Keratinocyte (primary cell): ENCODE measurements around the gene TAOK3. TPM values are rescaled to one million over a fixed set of nuclear protein-coding genes. Genes with fewer than 3 reads are reported as not detected.

ENCODE experiments used
- DNase-seq: peaks from one replicate; pipeline ENCODE4 v3.0.0-alpha.2; 2011; ENCODE audit warnings: low read depth, missing footprints, low spot score
- FAIRE-seq: peaks from 2 replicates; lab custom pipeline; 2011; peaks lifted over from hg19 to GRCh38; lab: Jason Lieb, UNC
- H2AFZ ChIP-seq: 2 replicates; pipeline ENCODE4 v1.6.0; 2012; ENCODE audit warnings: low read length, control low read depth, inconsistent platforms; ENCODE audit not compliant: control insufficient read depth
- H3K27ac ChIP-seq: 2 replicates; pipeline ENCODE4 v1.5.1; 2011; ENCODE audit warnings: low read length; ENCODE audit not compliant: control insufficient read depth, insufficient read depth
- H3K27me3 ChIP-seq: 3 replicates; pipeline ENCODE4 v1.6.0; 2011; ENCODE audit warnings: low read length; ENCODE audit not compliant: control insufficient read depth, insufficient read depth; ENCODE audit errors: extremely low read depth
- H3K36me3 ChIP-seq, 2 experiments: 2 replicates in 1 of 2; 3 replicates in 1 of 2; pipeline ENCODE4 v1.5.1; 2011; ENCODE audit warnings: low read length in 2 of 2, mild to moderate bottlenecking in 1 of 2; ENCODE audit not compliant: control insufficient read depth in 2 of 2, insufficient read depth in 2 of 2; ENCODE audit errors: extremely low read depth in 1 of 2
- H3K4me1 ChIP-seq: 3 replicates; pipeline ENCODE4 v1.5.1; 2011; ENCODE audit warnings: low read length; ENCODE audit not compliant: control insufficient read depth, insufficient read depth; ENCODE audit errors: extremely low read depth
- H3K4me2 ChIP-seq: 3 replicates; pipeline ENCODE4 v1.6.0; 2011; ENCODE audit warnings: low read depth, low read length; ENCODE audit not compliant: control insufficient read depth, insufficient read depth; ENCODE audit errors: extremely low read depth
- H3K4me3 ChIP-seq, 3 experiments: fragments of 200-600 bp in 1 of 3; sonication (generic) in 1 of 3; 2 replicates in 2 of 3; 3 replicates in 1 of 3; pipeline ENCODE4 v1.5.1; 2011 to 2016; ENCODE audit warnings: low read length in 3 of 3, mild to moderate bottlenecking in 3 of 3, control low read depth in 2 of 3, inconsistent platforms in 1 of 3, low read depth in 1 of 3, mixed read lengths in 1 of 3, mixed run types in 1 of 3, moderate library complexity in 1 of 3; ENCODE audit not compliant: control insufficient read depth in 2 of 3, insufficient read depth in 2 of 3; ENCODE audit errors: extremely low read depth in 1 of 3
- H3K79me2 ChIP-seq: 2 replicates; pipeline ENCODE4 v1.6.0; 2012; ENCODE audit warnings: low read length; ENCODE audit not compliant: control insufficient read depth, insufficient read depth
- H3K9ac ChIP-seq: 3 replicates; pipeline ENCODE4 v1.6.0; 2011; ENCODE audit warnings: low read length; ENCODE audit not compliant: control insufficient read depth, insufficient read depth; ENCODE audit errors: extremely low read depth
- H3K9me1 ChIP-seq: 3 replicates; pipeline ENCODE4 v1.6.0; 2011; ENCODE audit warnings: low read length; ENCODE audit not compliant: control insufficient read depth, insufficient read depth; ENCODE audit errors: extremely low read depth
- H3K9me3 ChIP-seq: 2 replicates; pipeline ENCODE4 v1.5.1; 2012; ENCODE audit warnings: low read depth, low read length; ENCODE audit not compliant: control insufficient read depth
- H4K20me1 ChIP-seq: 3 replicates; pipeline ENCODE4 v1.6.0; 2011; ENCODE audit warnings: low read length; ENCODE audit not compliant: control insufficient read depth, insufficient read depth; ENCODE audit errors: extremely low read depth
- CTCF ChIP-seq, 3 experiments: IDR thresholded peaks in 1 of 3; conservative IDR thresholded peaks in 1 of 3; optimal IDR thresholded peaks in 1 of 3; 2 replicates in 2 of 3; 3 replicates in 1 of 3; pipeline versions ENCODE3 to v1.5.1; 2011; ENCODE audit warnings: low read length in 3 of 3, mild to moderate bottlenecking in 3 of 3, moderate library complexity in 2 of 3, control low read depth in 1 of 3, inconsistent platforms in 1 of 3; ENCODE audit not compliant: insufficient read depth in 2 of 3; ENCODE audit errors: extremely low read depth in 1 of 3
- EZH2 ChIP-seq: IDR thresholded peaks from one replicate; pipeline ENCODE4 v1.6.1; 2012; ENCODE audit warnings: inconsistent platforms, mild to moderate bottlenecking, low read length, moderate library complexity
- dilution Hi-C: fragments of 300-500 bp; cut with MboI; formaldehyde crosslinking; loops from one replicate; pipeline ENCODE4 v1.7.0; 2020; ENCODE audit warnings: low sequenced_read_pairs; ENCODE audit not compliant: extremely low pct_ligation_motif_present
- polyA plus RNA-seq, 5 experiments: library from polyadenylated mRNA; depleted of rRNA in 3 of 5; stranded (reverse) in 3 of 5; stranded (forward) in 1 of 5; unstranded in 1 of 5; fragments of >200 nt; gene quantifications; 1 replicate in 1 of 5; 2 replicates in 3 of 5; 3 replicates in 1 of 5; pipeline versions ENCODE4 v1.2.1 to v1.2.3, GENCODE V29; 2011 to 2012; ENCODE audit warnings: missing spikeins in 2 of 5, low read depth in 1 of 5, low replicate concordance in 1 of 5

TAOK3 gene
- polyA plus RNA-seq, 1 donor (not counting 4 experiments of a cell fraction or from before 2014, with no cell fraction given), result 35.0 TPM

- Histone ChIP-seq H3K27me3 (no peaks in the 10 kb centered on the region), H2AFZ (no peak overlapping the region), H3K36me3 (no peaks in the 10 kb centered on the region), H3K9ac (no peak overlapping the region), H3K9me1 (no peaks in the 10 kb centered on the region), H3K79me2 (peaks cover 70% of the 10 kb centered on the region), H3K27ac (no peak overlapping the region), H3K9me3 (no peaks in the 10 kb centered on the region), H3K4me2 (no peak overlapping the region), H3K4me1 (peaks cover 27% of the 10 kb centered on the region), H4K20me1 (no peaks in the 10 kb centered on the region), H3K4me3 (no peak overlapping the region)
- dilution Hi-C loops, result no loop called here
- DNase-seq (no peak), FAIRE-seq (no peak)
- TF ChIP-seq EZH2 (no peak), CTCF (optimal IDR thresholded peaks at IDR 0.05 in 1 of 3, IDR thresholded peaks at IDR 0.05 in 1 of 3, conservative IDR thresholded peaks at IDR 0.05 in 1 of 3; ENCODE audit: extremely low read depth in 1 of 3, insufficient read depth in 2 of 3, low read length in 3 of 3) (no peak)
Measured at GRCh38 chr12:118361889-118362288, 10.8 kb downstream of the TAOK3 start.

GRCh38 chr12:118361092-118361404 is 11.7 kb downstream of the TAOK3 start:
- Histone ChIP-seq H3K27me3 (no peaks in the 10 kb centered on the region), H3K4me2 (peak overlapping the region; percentile 23), H3K9me1 (no peaks in the 10 kb centered on the region), H3K79me2 (peaks cover 69% of the 10 kb centered on the region), H3K9me3 (no peaks in the 10 kb centered on the region), H3K4me1 (peaks cover 33% of the 10 kb centered on the region), H3K36me3 (no peaks in the 10 kb centered on the region), H3K27ac (peak overlapping the region; percentile 60), H3K9ac (no peak overlapping the region), H3K4me3 (no peak overlapping the region), H2AFZ (no peak overlapping the region), H4K20me1 (no peaks in the 10 kb centered on the region)
- DNase-seq (no peak), FAIRE-seq (no peak)
- dilution Hi-C loops, result no loop called here
- no peak for TF ChIP-seq EZH2
- TF ChIP-seq CTCF (optimal IDR thresholded peaks at IDR 0.05 in 1 of 3, IDR thresholded peaks at IDR 0.05 in 1 of 3, conservative IDR thresholded peaks at IDR 0.05 in 1 of 3; ENCODE audit: extremely low read depth in 1 of 3, insufficient read depth in 2 of 3, low read length in 3 of 3), result no peak
